Subcutaneous abdominal adipose tissue (tissue), 5 donors: ENCODE results near the gene THAP7.
A peak's percentile ranks its signal among the peaks of the same experiment; 100 is the strongest.

Experiments
- H3K27ac ChIP-seq: one replicate; pipeline ENCODE4 v1.7.0; 2013; ENCODE audit warnings: low read depth, mild to moderate bottlenecking, inconsistent platforms, low read length, moderate library complexity
- H3K27me3 ChIP-seq, 5 donors: one replicate each; pipeline ENCODE4 v1.7.0; 2013; ENCODE audit warnings: low read length in 5 of 5, inconsistent platforms in 1 of 5; ENCODE audit not compliant: control insufficient read depth in 5 of 5, insufficient read depth in 4 of 5
- H3K36me3 ChIP-seq, 5 donors: one replicate each; pipeline ENCODE4 v1.7.0; 2013; ENCODE audit warnings: low read length in 5 of 5; ENCODE audit not compliant: control insufficient read depth in 5 of 5, insufficient read depth in 5 of 5
- H3K4me1 ChIP-seq, 5 donors: one replicate each; pipeline ENCODE4 v1.7.0; 2013; ENCODE audit warnings: low read length in 5 of 5, mild to moderate bottlenecking in 3 of 5, moderate library complexity in 1 of 5; ENCODE audit not compliant: control insufficient read depth in 5 of 5, insufficient read depth in 5 of 5
- H3K4me3 ChIP-seq, 5 donors: one replicate each; pipeline ENCODE4 v1.7.0; 2013; ENCODE audit warnings: low read length in 5 of 5, low read depth in 1 of 5
- H3K9ac ChIP-seq, 5 donors: one replicate each; pipeline ENCODE4 v1.7.0; 2013; ENCODE audit warnings: low read length in 5 of 5, mild to moderate bottlenecking in 4 of 5, moderate library complexity in 3 of 5
- H3K9me3 ChIP-seq, 5 donors: one replicate each; pipeline ENCODE4 v1.7.0; 2013; ENCODE audit warnings: low read length in 5 of 5; ENCODE audit not compliant: control insufficient read depth in 5 of 5
- donor health status: healthy.
- donor health status: healthy.
- donor health status: healthy.
- donor health status: healthy.
- donor health status: healthy.

Gene THAP7

DNA sequence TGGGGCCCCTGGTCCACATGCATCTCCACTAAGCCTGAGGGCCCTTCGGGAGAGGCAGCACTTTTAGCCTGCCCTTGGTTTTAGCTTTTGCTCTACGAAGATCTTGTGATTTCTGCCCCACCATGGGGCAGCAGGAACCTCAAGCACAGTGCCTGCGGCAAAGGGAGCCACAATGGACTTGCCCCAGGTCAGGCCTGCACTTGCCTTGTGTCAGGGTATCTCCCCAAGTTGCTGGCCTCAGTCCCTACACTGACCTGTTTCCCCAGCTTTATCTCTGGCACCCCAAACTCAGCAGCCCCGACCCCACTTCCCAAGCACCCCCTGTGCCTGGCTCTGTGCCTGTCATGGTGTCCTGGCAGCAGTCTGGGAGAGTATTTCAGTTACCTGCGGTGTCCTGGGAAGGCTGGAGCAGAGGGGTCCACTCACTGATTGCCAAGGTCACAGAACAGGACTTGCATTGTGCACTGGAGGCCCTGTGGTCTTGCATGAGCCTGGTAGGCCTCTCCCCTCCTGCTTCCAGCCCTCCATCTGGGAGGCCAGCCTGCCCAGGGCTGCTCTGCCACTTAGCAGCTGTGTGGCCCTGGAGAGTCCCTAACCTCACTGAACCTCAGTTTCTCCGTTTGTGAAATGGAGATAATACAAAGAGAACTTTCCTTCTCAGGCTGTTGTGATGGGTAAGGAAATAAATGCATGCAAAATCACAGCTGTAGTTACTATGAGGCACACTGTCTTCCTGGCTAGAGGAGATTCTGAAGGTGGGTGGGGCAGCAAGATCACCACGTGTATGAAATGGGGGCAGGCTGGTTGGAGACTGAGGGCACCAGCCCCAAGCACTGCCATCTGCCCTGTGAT lies 38.5 kb downstream of the THAP7 start:
- Histone ChIP-seq H3K9me3 (no peaks in the 10 kb centered on the region), H3K4me1 (peaks cover 0 to 27% (median 10%) of the 10 kb centered on the region in 5 donors), H3K36me3 (no peaks in the 10 kb centered on the region), H3K27ac (no peak overlapping the region), H3K4me3 (no peak overlapping the region), H3K27me3 (peaks cover 12 to 23% (median 17%) of the 10 kb centered on the region in 5 donors), H3K9ac (no peak overlapping the region)

DNA sequence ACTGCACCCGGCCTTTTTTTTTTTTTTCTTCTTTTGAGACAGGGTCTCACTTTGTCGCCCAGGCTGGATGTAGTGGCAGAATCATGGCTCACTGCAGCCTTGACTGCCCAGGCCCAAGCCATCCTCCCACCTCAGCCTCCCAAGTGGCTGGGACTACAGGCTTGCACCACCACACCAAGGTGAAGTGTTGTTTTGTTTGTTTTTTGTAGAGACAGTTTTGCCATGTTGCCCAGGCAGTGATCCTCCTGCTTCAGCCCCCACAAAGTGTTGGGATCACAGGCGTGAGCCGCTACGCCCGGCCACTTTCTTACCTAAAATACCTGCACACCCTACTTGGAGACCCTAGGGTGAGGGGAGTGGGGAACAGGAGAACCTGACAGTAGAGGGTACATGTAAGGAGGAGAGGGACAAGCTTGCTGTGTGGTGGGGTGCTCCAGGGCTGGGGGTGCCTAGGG lies 39.4 kb downstream of the THAP7 start:
- Histone ChIP-seq H3K27me3 (peaks cover 12 to 23% (median 17%) of the 10 kb centered on the region in 5 donors), H3K9me3 (no peaks in the 10 kb centered on the region), H3K36me3 (no peaks in the 10 kb centered on the region), H3K9ac (no peak overlapping the region), H3K27ac (no peak overlapping the region), H3K4me3 (no peak overlapping the region), H3K4me1 (peaks cover 0 to 28% (median 16%) of the 10 kb centered on the region in 5 donors)

DNA sequence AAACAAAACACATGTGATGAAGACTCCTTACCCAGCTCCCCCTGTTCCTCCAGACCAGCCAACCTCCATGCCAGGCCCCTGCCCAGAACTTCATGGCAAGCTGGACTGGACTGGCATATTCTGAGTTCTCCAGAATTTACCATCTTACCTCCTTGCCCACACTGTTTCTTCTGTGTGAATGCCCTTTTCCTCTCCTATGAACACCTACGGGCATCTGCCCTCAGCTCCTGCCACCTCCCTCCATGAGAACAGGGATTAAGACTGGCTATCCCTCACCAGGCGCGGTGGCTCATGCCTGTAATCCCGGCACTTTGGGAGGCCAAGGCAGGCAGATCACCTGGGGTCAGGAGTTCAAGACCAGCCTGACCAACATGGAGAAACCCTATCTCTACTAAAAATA lies 41.3 kb downstream of the THAP7 start:
- Histone ChIP-seq H3K9me3 (no peaks in the 10 kb centered on the region), H3K4me3 (no peak overlapping the region), H3K27ac (no peak overlapping the region), H3K9ac (no peak overlapping the region), H3K4me1 (peaks cover 0 to 34% (median 28%) of the 10 kb centered on the region in 5 donors), H3K27me3 (peaks cover 10 to 22% (median 15%) of the 10 kb centered on the region in 5 donors), H3K36me3 (no peaks in the 10 kb centered on the region)

DNA sequence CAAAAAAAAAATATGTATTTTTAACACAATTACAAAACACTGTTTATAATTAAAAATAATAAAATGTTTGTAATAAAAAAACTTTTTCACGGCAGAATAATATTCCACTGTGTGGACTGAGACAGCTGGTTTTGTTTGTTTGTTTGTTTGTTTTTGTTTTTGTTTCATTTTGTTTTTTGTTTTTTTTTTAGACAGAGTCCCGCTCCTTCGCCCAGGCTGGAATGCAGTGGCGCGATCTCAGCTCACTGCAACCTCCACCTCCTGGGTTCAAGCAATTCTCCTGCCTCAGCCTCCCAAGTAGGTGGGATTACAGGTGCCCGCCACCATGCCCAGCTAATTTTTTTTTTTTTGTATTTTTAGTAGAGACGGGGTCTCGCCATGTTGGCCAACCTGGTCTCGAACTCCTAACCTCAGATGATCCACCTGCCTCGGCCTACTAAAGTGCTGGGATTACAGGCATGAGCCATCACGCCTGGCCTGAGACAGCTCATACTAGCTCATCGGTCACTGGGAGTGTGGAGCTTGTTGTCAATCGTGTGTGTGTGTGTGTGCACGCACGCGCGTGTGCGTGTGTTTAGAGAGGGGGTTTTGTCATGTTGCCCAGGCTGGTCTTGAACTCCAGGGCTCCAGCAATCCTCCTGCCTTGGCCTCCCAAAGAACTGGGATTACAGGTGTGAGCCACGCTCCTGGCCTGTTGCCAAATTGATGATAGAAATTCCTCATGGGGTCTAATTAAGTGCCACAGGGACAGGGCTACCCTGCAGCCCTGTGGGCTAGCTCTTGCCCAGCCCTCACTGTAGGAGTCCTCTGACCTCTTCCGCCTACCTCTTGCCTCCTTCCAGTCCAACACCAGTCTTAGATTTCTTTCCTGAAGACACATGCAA lies 42.1 kb downstream of the THAP7 start:
- no peak overlapping the region for H3K9ac ChIP-seq
- no peak overlapping the region for H3K4me3 ChIP-seq
- peaks cover 6 to 17% (median 10%) of the 10 kb centered on the region in 5 donors for H3K27me3 ChIP-seq
- H3K36me3 ChIP-seq: no peaks in the 10 kb centered on the region
- H3K27ac ChIP-seq: no peak overlapping the region
- H3K9me3 ChIP-seq: no peaks in the 10 kb centered on the region
- H3K4me1 ChIP-seq: peaks cover 0 to 28% (median 23%) of the 10 kb centered on the region in 5 donors

DNA sequence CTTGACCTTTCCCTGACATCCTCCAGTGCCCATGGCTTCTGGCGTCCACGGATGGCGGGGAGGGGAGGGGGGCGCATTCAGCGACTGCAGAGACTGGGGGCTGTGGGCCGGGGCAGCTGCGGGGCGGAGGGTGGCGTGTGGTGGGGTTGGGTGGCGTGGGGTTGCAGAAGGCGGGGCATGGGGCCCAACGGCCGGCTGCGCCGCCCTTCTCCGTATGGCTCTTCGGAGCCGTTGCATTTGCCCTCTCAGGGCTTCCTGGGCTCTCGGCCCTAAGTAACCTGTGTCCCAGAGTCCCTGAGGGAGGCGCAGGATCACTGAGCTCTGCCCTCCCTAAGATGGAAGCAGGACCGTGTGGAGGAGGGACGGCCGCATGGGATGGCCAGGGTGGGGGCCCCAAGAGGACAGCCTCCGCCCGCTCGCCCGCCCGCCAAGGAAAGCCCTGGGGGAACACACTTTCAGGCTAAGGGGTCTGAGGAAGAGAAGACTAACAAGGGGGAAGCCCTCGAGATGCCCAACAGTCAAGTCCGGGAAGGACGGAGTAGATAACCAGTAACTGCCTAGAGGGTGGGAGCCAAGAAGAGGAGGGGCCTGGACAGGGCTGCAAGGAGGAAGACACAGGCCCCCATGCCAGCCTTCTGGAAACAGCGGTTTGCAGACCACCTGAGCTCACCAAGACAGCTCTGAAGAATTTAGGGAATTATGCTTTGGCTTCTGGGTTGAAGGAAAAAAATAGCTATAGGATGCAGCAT lies 44.1 kb downstream of the THAP7 start:
- Histone ChIP-seq H3K27me3 (no peaks in the 10 kb centered on the region), H3K9ac (peak overlapping the region in 3 of 5 donors; percentile 64 to 80 (median 80))

DNA sequence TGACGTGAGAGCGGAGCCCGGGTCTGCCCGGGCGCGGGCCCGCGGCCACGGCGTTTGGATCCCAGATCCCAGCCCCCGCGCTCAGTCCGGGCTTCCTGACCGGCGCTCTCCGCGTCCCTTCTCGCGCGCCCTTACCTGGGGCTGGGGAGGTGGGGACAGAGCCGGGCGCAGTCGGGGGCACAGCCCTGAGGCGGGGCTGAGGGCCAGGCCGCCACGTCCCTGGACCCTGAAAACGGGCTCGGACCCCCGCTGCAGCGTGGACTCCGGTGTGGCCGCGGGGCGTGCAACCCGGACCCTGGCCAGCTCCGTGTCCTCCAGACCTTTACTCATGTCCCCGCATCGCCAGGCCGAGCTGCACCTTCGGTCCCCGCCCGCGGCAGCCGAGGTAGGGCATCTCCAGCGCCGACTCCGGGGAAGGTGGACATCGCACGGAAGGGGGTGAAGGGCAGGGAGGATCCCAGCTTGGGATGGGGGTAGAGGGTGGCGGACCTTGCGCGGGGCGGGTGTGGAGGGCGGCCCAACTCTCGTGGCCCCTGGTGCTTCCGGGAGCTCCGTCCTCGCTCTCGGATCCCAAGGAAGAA lies 44.7 kb downstream of the THAP7 start:
- Histone ChIP-seq H3K9ac (peak overlapping the region in 4 of 5 donors; percentile 56 to 80 (median 70)), H3K9me3 (no peaks in the 10 kb centered on the region), H3K36me3 (peaks cover 0 to 17% (median 8%) of the 10 kb centered on the region in 5 donors), H3K27ac (no peak overlapping the region), H3K4me1 (peaks cover 0 to 24% (median 20%) of the 10 kb centered on the region in 5 donors), H3K27me3 (no peaks in the 10 kb centered on the region), H3K4me3 (peak overlapping the region; percentile 59 to 92 (median 80))

More for the DNA sequence above, 44.1 kb downstream of the THAP7 start:
- Histone ChIP-seq H3K36me3 (peaks cover 0 to 11% (median 5%) of the 10 kb centered on the region in 5 donors), H3K9me3 (no peaks in the 10 kb centered on the region), H3K4me3 (peak overlapping the region; percentile 61 to 92 (median 80)), H3K4me1 (peaks cover 0 to 24% (median 20%) of the 10 kb centered on the region in 5 donors), H3K27ac (no peak overlapping the region)

DNA sequence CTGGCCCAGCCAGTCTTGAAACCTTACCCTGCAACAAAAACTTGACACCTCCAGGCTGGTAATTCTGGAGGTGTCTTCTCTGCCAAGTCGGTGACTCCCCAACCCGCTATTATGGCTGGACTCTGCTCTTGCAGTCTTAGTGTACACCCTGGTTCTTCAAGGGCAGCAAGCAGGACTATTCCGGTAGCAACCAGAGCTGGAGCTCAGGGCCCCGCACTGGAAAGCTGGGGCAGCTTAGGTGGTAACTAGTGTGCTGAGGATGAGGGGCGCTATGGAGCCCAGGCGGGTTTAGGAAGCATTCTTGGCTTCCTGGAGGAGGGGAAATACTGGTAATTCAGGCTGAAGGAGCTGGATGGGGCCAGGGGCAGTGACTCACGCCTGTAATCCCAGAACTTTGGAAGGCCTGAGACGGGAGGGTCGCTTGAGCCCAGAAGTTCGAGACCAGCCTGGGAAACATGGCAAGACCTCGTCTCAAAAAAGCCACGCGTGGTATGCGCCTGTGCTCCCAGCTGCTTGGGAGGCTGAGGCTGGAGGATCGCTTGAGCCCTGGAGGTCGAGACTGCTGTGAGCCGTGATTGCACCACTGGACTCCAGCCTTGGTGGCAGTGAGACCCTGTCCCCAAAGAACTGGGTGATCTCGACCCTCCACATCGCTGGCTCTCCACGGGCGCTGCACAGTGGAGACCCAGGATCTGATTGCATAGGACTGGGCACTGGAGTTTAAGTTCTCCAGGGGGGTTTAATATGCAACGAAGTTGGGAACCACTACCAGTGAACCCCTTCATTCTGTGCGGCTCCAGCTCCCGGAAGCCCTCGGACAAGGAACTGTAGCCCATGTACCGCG lies 45.4 kb downstream of the THAP7 start:
- H3K9ac ChIP-seq: peak overlapping the region in 4 of 5 donors; percentile 56 to 80 (median 70)
- no peaks in the 10 kb centered on the region for H3K9me3 ChIP-seq
- no peaks in the 10 kb centered on the region for H3K27me3 ChIP-seq
- peaks cover 0 to 25% (median 15%) of the 10 kb centered on the region in 5 donors for H3K36me3 ChIP-seq
- H3K27ac ChIP-seq: no peak overlapping the region
- H3K4me1 ChIP-seq: peaks cover 0 to 24% (median 20%) of the 10 kb centered on the region in 5 donors
- peak overlapping the region; percentile 59 to 92 (median 80) for H3K4me3 ChIP-seq

DNA sequence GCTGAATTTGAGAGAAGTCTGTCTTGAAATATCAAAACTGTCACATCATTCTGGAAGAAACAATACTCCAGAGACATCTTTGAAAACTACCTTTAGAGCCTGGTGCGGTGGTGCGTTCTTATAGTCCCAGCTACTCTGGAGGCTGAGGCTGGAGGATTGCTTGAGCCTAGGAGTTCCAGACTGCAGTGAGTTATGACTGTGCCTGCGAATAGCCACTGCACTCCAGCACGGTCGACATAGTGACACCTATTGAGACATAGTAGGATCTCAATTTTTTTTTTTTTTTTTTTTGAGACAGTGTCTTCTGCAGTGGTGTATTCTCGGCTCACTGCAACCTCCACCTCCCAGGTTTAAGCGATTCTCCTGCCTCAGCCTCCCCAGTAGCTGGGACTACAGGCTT lies 46.4 kb downstream of the THAP7 start:
- Histone ChIP-seq H3K9me3 (no peaks in the 10 kb centered on the region), H3K36me3 (peaks cover 4 to 34% (median 24%) of the 10 kb centered on the region in 5 donors), H3K27ac (no peak overlapping the region), H3K4me3 (no peak overlapping the region), H3K27me3 (no peaks in the 10 kb centered on the region), H3K9ac (no peak overlapping the region), H3K4me1 (peaks cover 0 to 24% (median 20%) of the 10 kb centered on the region in 5 donors)
